OCI-LY1 (cell line): ENCODE measurements around the gene SCYL2.

Source experiments
- H2AFZ ChIP-seq: fragments of 200-600 bp; sonication (generic), shearing (Covaris generic); 2 replicates; pipeline ENCODE4 v1.6.0; 2014; ENCODE audit warnings: antibody characterized with exemption, mild to moderate bottlenecking, low read length
- H3F3A ChIP-seq: fragments of 200-600 bp; sonication (generic), shearing (Covaris generic); 2 replicates; pipeline ENCODE4 v1.6.0; 2014; ENCODE audit warnings: mild to moderate bottlenecking, antibody characterized with exemption, low read length, moderate library complexity; ENCODE audit not compliant: insufficient read depth
- H3K27ac ChIP-seq: fragments of 200-600 bp; sonication (generic); 2 replicates; pipeline ENCODE4 v1.5.1; 2014; ENCODE audit warnings: low read length, mixed run types, mild to moderate bottlenecking, low read depth; ENCODE audit not compliant: poor library complexity, severe bottlenecking
- H3K27me3 ChIP-seq: fragments of 200-600 bp; sonication (generic); 2 replicates; pipeline ENCODE4 v1.6.0; 2014; ENCODE audit warnings: antibody characterized with exemption, mild to moderate bottlenecking, low read length, moderate library complexity; ENCODE audit not compliant: insufficient read depth
- H3K36me3 ChIP-seq: fragments of 200-600 bp; sonication (generic); 2 replicates; pipeline ENCODE4 v1.6.1; 2014; ENCODE audit warnings: mild to moderate bottlenecking, antibody characterized with exemption, low read length, moderate library complexity, mixed read lengths; ENCODE audit not compliant: insufficient read depth
- H3K4me1 ChIP-seq: fragments of 200-600 bp; sonication (generic); 2 replicates; pipeline ENCODE4 v1.5.1; 2014; ENCODE audit warnings: mild to moderate bottlenecking, low read length, moderate library complexity; ENCODE audit not compliant: insufficient read depth, severe bottlenecking
- H3K4me2 ChIP-seq: fragments of 200-600 bp; sonication (generic), shearing (Covaris generic); 2 replicates; pipeline ENCODE4 v1.6.1; 2014; ENCODE audit warnings: low read length
- H3K4me3 ChIP-seq: fragments of 200-600 bp; sonication (generic); 2 replicates; pipeline ENCODE4 v1.5.1; 2014; ENCODE audit warnings: low read length, low read depth, mild to moderate bottlenecking, mixed read lengths; ENCODE audit not compliant: poor library complexity, severe bottlenecking
- H3K79me2 ChIP-seq: fragments of 200-600 bp; shearing (Covaris generic); 2 replicates; pipeline ENCODE4 v1.6.1; 2016; ENCODE audit warnings: mixed run types, low read length, mixed read lengths; ENCODE audit not compliant: insufficient read depth
- H3K9ac ChIP-seq: fragments of 200-600 bp; sonication (generic), shearing (Covaris generic); 2 replicates; pipeline ENCODE4 v1.6.1; 2014; ENCODE audit warnings: mild to moderate bottlenecking, low read length, mixed read lengths
- H3K9me2 ChIP-seq: fragments of 200-600 bp; sonication (generic), shearing (Covaris generic); 2 replicates; pipeline ENCODE4 v1.6.1; 2014; ENCODE audit warnings: low read depth, mild to moderate bottlenecking, low read length, mixed read lengths
- H3K9me3 ChIP-seq: fragments of 200-600 bp; shearing (Covaris generic); 2 replicates; pipeline ENCODE4 v1.6.1; 2014; ENCODE audit warnings: low read length, mixed read lengths
- H4K20me1 ChIP-seq: fragments of 200-600 bp; sonication (generic), shearing (Covaris generic); 2 replicates; pipeline ENCODE4 v1.6.0; 2016; ENCODE audit warnings: mild to moderate bottlenecking, low read length; ENCODE audit not compliant: insufficient read depth
- CTCF ChIP-seq: fragments of 200-600 bp; sonication (generic), shearing (Covaris generic); IDR thresholded peaks from 2 replicates; pipeline ENCODE4 v1.5.1; 2017; ENCODE audit warnings: mild to moderate bottlenecking, antibody characterized with exemption, low read length, moderate library complexity, mixed read lengths
- EZH2 ChIP-seq: fragments of 200-600 bp; sonication (generic), shearing (Covaris generic); IDR thresholded peaks from 2 replicates; pipeline ENCODE4 v1.8.0; 2017; ENCODE audit warnings: borderline replicate concordance, mixed run types, mild to moderate bottlenecking, antibody characterized with exemption, low read length, moderate library complexity, mixed read lengths

The SCYL2 gene

GRCh38 chr12:100384559-100384935 is 117.6 kb downstream of the SCYL2 start:
- no peak overlapping the region for H3K27ac ChIP-seq
- no peaks in the 10 kb centered on the region for H3K79me2 ChIP-seq
- H3K9me2 ChIP-seq: no peaks in the 10 kb centered on the region
- H3K4me3 ChIP-seq: no peak overlapping the region
- no peaks in the 10 kb centered on the region for H3K9me3 ChIP-seq
- no peaks in the 10 kb centered on the region for H3F3A ChIP-seq
- no peak overlapping the region for H3K9ac ChIP-seq
- no peaks in the 10 kb centered on the region for H3K36me3 ChIP-seq
- no peak overlapping the region for H2AFZ ChIP-seq
- H3K4me1 ChIP-seq: no peaks in the 10 kb centered on the region
- H4K20me1 ChIP-seq: no peaks in the 10 kb centered on the region
- H3K27me3 ChIP-seq: no peaks in the 10 kb centered on the region
- TF ChIP-seq CTCF (no peak), EZH2 (no peak)
- H3K4me2 ChIP-seq: no peak overlapping the region

- Histone ChIP-seq H2AFZ (no peak overlapping the region), H3K27ac (no peak overlapping the region), H3K4me1 (no peaks in the 10 kb centered on the region), H3K9me3 (no peaks in the 10 kb centered on the region), H4K20me1 (no peaks in the 10 kb centered on the region), H3K4me2 (no peak overlapping the region), H3K27me3 (no peaks in the 10 kb centered on the region), H3F3A (no peaks in the 10 kb centered on the region), H3K79me2 (no peaks in the 10 kb centered on the region), H3K4me3 (no peak overlapping the region), H3K9ac (no peak overlapping the region), H3K9me2 (no peaks in the 10 kb centered on the region), H3K36me3 (no peaks in the 10 kb centered on the region)
- TF ChIP-seq CTCF (no peak), EZH2 (no peak)
These were observed 121.4 kb downstream of the SCYL2 start for GRCh38 chr12:100388382-100388781.
